SK-N-SH treated with all-trans-retinoic acid at 6 μM for 48 hours (cell line): Measurements from ENCODE around the gene DPP10.

Source experiments
- ARNTL ChIP-seq: fragments of 450-650 bp; formaldehyde crosslinking; IDR thresholded peaks from 2 replicates; pipeline ENCODE4 v1.5.0; 2020; ENCODE audit warnings: low read depth, mild to moderate bottlenecking, moderate library complexity, borderline replicate concordance
- BACH2 ChIP-seq: fragments of 250-450 bp; sonication (Bioruptor Pico); IDR thresholded peaks from 2 replicates; pipeline ENCODE4 v1.9.0; 2021; ENCODE audit warnings: mild to moderate bottlenecking, borderline replicate concordance
- CREB5 ChIP-seq: fragments of 250-450 bp; sonication (Bioruptor Pico); IDR thresholded peaks from 2 replicates; pipeline ENCODE4 v1.5.1; 2020; ENCODE audit warnings: low read depth, mild to moderate bottlenecking, moderate library complexity
- CSRNP3 ChIP-seq: fragments of 250-450 bp; sonication (Bioruptor Pico); IDR thresholded peaks from 2 replicates; pipeline ENCODE4 v1.5.1; 2021; ENCODE audit warnings: mild to moderate bottlenecking, moderate library complexity
- OSR1 ChIP-seq: fragments of 250-450 bp; sonication (Bioruptor Pico); IDR thresholded peaks from 2 replicates; pipeline ENCODE4 v1.8.0; 2022; ENCODE audit warnings: moderate library complexity, mild to moderate bottlenecking, inconsistent platforms
- POU6F1 ChIP-seq: fragments of 250-450 bp; sonication (Bioruptor Pico); IDR thresholded peaks from 2 replicates; pipeline ENCODE4 v1.8.0; 2021; ENCODE audit warnings: low read depth, mild to moderate bottlenecking, moderate library complexity, borderline replicate concordance
- PPARA ChIP-seq: fragments of 250-450 bp; sonication (Bioruptor Pico); IDR thresholded peaks from 2 replicates; pipeline ENCODE4 v1.5.0; 2020; ENCODE audit warnings: mild to moderate bottlenecking, borderline replicate concordance
- SNAI2 ChIP-seq: fragments of 250-450 bp; sonication (Bioruptor Pico); IDR thresholded peaks from 2 replicates; pipeline ENCODE4 v1.5.0; 2020; ENCODE audit warnings: mild to moderate bottlenecking, moderate library complexity
- ZNF565 ChIP-seq: fragments of 450-650 bp; formaldehyde crosslinking; conservative IDR thresholded peaks from 2 replicates; pipeline ENCODE4 v1.5.0; 2020; ENCODE audit warnings: low read depth, mild to moderate bottlenecking, moderate library complexity

- no peak for TF ChIP-seq BACH2 (CRISPR knock-in tag)
- no peak for TF ChIP-seq OSR1
- TF ChIP-seq ZNF565 (CRISPR knock-in tag) = no peak
- no peak for TF ChIP-seq SNAI2
- no peak for TF ChIP-seq ARNTL
- TF ChIP-seq POU6F1 (CRISPR knock-in tag) = no peak
- no peak for TF ChIP-seq CREB5 (CRISPR knock-in tag)
- TF ChIP-seq CSRNP3 = no peak
- TF ChIP-seq PPARA (CRISPR knock-in tag) = no peak
Observed at GRCh38 chr2:115574667-115575066, 1132.2 kb downstream of the DPP10 start.
